Measurements from ENCODE around the gene TNFRSF1B. TPM values are rescaled to one million over a fixed set of nuclear protein-coding genes. Genes with fewer than 3 reads are reported as not detected.

TNFRSF1B gene
- total and polyA plus RNA-seq, 9 of the 15 experiments (the other 6 are each of a cell fraction or from before 2014, with no cell fraction given): 8.8 to 91.3 (median 36.0) TPM

- 0 out of 2 replicates have a peak, but pooled peaks have one; percentile 6 for TF ChIP-seq CBX5 (IDR thresholded peaks at IDR 0.05; ENCODE audit: borderline replicate concordance, low read depth)
- TF ChIP-seq GTF2E2 (tag; IDR thresholded peaks at IDR 0.05): no peak
- no peak for TF ChIP-seq ZBTB33 (CRISPR knock-in tag; IDR thresholded peaks at IDR 0.05)
- TF ChIP-seq RAD21 (CRISPR knock-in tag; conservative IDR thresholded peaks at IDR 0.05 in 1 of 2, IDR thresholded peaks at IDR 0.05 in 1 of 2): peak; percentile 98 to 99
- TF ChIP-seq ZNF3 (CRISPR knock-in tag; IDR thresholded peaks at IDR 0.05): no peak
- TF ChIP-seq RCOR1 (IDR thresholded peaks at IDR 0.05; ENCODE audit: borderline replicate concordance in 1 of 2, low read depth in 2 of 2, low read length in 2 of 2): peak in 1 of 2 experiments; percentile 61; a peak in 1 of 4 replicates
- TF ChIP-seq, protein P1, sequence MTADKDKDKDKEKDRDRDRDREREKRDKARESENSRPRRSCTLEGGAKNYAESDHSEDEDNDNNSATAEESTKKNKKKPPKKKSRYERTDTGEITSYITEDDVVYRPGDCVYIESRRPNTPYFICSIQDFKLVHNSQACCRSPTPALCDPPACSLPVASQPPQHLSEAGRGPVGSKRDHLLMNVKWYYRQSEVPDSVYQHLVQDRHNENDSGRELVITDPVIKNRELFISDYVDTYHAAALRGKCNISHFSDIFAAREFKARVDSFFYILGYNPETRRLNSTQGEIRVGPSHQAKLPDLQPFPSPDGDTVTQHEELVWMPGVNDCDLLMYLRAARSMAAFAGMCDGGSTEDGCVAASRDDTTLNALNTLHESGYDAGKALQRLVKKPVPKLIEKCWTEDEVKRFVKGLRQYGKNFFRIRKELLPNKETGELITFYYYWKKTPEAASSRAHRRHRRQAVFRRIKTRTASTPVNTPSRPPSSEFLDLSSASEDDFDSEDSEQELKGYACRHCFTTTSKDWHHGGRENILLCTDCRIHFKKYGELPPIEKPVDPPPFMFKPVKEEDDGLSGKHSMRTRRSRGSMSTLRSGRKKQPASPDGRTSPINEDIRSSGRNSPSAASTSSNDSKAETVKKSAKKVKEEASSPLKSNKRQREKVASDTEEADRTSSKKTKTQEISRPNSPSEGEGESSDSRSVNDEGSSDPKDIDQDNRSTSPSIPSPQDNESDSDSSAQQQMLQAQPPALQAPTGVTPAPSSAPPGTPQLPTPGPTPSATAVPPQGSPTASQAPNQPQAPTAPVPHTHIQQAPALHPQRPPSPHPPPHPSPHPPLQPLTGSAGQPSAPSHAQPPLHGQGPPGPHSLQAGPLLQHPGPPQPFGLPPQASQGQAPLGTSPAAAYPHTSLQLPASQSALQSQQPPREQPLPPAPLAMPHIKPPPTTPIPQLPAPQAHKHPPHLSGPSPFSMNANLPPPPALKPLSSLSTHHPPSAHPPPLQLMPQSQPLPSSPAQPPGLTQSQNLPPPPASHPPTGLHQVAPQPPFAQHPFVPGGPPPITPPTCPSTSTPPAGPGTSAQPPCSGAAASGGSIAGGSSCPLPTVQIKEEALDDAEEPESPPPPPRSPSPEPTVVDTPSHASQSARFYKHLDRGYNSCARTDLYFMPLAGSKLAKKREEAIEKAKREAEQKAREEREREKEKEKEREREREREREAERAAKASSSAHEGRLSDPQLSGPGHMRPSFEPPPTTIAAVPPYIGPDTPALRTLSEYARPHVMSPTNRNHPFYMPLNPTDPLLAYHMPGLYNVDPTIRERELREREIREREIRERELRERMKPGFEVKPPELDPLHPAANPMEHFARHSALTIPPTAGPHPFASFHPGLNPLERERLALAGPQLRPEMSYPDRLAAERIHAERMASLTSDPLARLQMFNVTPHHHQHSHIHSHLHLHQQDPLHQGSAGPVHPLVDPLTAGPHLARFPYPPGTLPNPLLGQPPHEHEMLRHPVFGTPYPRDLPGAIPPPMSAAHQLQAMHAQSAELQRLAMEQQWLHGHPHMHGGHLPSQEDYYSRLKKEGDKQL (CRISPR knock-in tag; IDR thresholded peaks at IDR 0.05; ENCODE audit: borderline replicate concordance): no peak
- TF ChIP-seq HDAC8 (tag; IDR thresholded peaks at IDR 0.05): no peak
Measured at GRCh38 chr1:12208764-12209494, 42.1 kb downstream of the TNFRSF1B start (continued).
